Cardiac muscle cell (in vitro differentiated cells and primary cell): ENCODE measurements around the gene ACTR1B. TPM values are rescaled to one million over a fixed set of nuclear protein-coding genes. Genes with fewer than 3 reads are reported as not detected.

Experiments
- DNase-seq, 2 donors: peaks; one replicate each; pipeline versions ENCODE4 v3.0.0 to v3.0.0-alpha.2; 2010 to 2017; ENCODE audit warnings: low read depth in 1 of 2, low spot score in 1 of 2
- H3K27ac ChIP-seq: fragments of 200-600 bp; sonication (generic); 2 replicates; pipeline ENCODE4 v1.5.1; 2016
- H3K27me3 ChIP-seq: fragments of 200-600 bp; sonication (generic); 2 replicates; pipeline ENCODE4 v1.6.0; 2016; ENCODE audit warnings: control low read depth
- H3K36me3 ChIP-seq: fragments of 200-600 bp; sonication (generic); 2 replicates; pipeline ENCODE4 v1.5.1; 2016; ENCODE audit warnings: control low read depth
- H3K4me1 ChIP-seq: fragments of 200-600 bp; sonication (generic); 2 replicates; pipeline ENCODE4 v1.8.1; 2017; ENCODE audit warnings: low read depth, mild to moderate bottlenecking, mixed run types
- H3K4me3 ChIP-seq: fragments of 200-600 bp; sonication (generic); 2 replicates; pipeline ENCODE4 v1.5.1; 2016; ENCODE audit warnings: mild to moderate bottlenecking
- H3K9me3 ChIP-seq: fragments of 200-600 bp; sonication (generic); 2 replicates; pipeline ENCODE4 v1.5.1; 2017; ENCODE audit warnings: low read depth, mild to moderate bottlenecking, control low read depth
- polyA plus RNA-seq: library from polyadenylated mRNA; unstranded; fragments of >200 nt; fragmentation: Nextera tagmentation; extraction: Ambion mirVana; gene quantifications from 2 replicates; pipeline ENCODE4 v1.2.1, GENCODE V29; 2016
- total RNA-seq: library from RNA; depleted of rRNA; stranded (reverse); fragments of >200 nt; gene quantifications from 2 replicates; pipeline ENCODE4 v1.2.3, GENCODE V29; 2016
- TF ChIP-seq, protein P1 (sequence below): IDR thresholded peaks from 2 replicates; pipeline ENCODE4 v1.5.1; 2012; ENCODE audit warnings: low read depth, mild to moderate bottlenecking, low read length

ACTR1B gene
- total and polyA plus RNA-seq, 2 experiments from 2014 or later, result 22.9 to 109 TPM

DNA sequence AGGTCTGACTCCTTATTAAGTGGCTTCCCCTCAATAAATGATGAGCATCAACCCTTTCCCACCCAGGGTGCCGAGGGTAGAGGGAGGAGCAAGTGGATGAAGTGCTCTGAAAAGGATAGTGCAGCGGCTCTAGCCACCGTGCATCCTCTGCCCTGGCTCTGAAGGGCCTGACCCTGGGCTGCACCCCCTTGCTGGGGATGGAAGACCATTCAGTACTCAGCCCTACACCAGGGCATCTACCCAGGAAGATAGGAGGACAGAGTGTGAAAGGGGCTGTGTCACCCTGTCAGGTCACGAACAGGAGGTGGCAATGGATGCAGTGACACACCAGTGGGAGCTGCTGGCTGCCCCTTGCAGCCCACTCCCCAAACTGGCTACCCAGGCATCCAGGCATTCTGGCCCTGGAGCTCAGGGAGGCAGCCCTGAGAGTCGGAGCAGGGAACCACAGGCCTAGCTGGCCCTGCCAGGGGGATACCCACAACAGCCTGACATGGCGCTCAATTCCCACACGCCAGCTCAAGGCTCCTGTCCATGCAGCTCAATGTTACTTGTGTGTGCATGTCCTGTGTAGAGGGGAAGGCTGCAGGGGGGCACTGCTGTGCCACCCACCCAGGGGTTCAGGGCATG lies 7.6 kb downstream of the ACTR1B start:
- Histone ChIP-seq H3K4me1 (no peaks in the 10 kb centered on the region), H3K27me3 (no peaks in the 10 kb centered on the region), H3K9me3 (no peaks in the 10 kb centered on the region), H3K27ac (no peak overlapping the region), H3K36me3 (peaks cover 17% of the 10 kb centered on the region), H3K4me3 (no peak overlapping the region)
- TF ChIP-seq, protein P1, sequence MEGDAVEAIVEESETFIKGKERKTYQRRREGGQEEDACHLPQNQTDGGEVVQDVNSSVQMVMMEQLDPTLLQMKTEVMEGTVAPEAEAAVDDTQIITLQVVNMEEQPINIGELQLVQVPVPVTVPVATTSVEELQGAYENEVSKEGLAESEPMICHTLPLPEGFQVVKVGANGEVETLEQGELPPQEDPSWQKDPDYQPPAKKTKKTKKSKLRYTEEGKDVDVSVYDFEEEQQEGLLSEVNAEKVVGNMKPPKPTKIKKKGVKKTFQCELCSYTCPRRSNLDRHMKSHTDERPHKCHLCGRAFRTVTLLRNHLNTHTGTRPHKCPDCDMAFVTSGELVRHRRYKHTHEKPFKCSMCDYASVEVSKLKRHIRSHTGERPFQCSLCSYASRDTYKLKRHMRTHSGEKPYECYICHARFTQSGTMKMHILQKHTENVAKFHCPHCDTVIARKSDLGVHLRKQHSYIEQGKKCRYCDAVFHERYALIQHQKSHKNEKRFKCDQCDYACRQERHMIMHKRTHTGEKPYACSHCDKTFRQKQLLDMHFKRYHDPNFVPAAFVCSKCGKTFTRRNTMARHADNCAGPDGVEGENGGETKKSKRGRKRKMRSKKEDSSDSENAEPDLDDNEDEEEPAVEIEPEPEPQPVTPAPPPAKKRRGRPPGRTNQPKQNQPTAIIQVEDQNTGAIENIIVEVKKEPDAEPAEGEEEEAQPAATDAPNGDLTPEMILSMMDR, result no peak
- DNase-seq, result no peak

DNA sequence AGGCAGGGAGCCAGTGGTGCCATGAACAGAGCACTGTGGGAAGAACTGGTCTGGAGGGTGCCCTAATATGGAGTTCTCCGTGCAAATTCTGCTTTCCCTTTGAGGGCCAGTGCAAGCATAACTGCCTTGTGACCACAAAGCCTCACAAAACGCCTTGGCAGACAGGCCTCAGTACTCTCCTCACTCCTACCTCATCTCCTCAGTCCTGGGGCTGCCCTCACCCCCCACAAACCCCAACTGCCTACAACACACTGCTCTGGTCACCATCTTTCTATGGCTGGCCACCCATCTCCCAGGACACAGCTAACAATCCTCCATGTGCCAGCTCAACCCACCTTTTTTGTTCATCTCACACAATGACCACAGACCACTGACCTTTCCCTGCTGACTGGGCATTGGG lies 9.1 kb downstream of the ACTR1B start:
- H3K4me3 ChIP-seq, result no peak overlapping the region
- no peaks in the 10 kb centered on the region for H3K4me1 ChIP-seq
- TF ChIP-seq, protein P1, result no peak
- H3K9me3 ChIP-seq, result no peaks in the 10 kb centered on the region
- no peaks in the 10 kb centered on the region for H3K27me3 ChIP-seq
- H3K27ac ChIP-seq, result no peak overlapping the region
- H3K36me3 ChIP-seq, result peaks cover 17% of the 10 kb centered on the region
- no peak for DNase-seq

DNA sequence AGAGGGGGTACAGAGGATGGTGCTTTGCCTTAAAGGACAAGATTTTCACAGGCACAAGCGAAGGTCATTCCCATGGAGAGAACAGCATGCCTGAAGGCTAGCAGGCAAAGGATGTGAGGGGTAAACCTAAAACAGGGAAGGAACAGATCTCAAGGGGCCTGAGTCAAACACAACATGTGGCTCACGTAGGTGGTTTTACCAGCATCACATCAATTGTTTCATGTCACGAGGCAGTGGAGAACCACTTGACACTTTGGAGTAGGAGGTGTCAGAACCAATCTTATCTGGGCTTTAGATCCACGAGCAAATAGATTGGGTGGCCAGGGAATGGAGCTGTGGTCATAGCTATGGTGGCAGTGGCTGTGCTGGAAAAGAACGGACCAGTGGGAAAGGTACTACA lies 9.5 kb downstream of the ACTR1B start:
- no peaks in the 10 kb centered on the region for H3K4me1 ChIP-seq
- H3K27me3 ChIP-seq, result no peaks in the 10 kb centered on the region
- TF ChIP-seq, protein P1, result no peak
- H3K27ac ChIP-seq, result no peak overlapping the region
- DNase-seq, result no peak
- no peaks in the 10 kb centered on the region for H3K9me3 ChIP-seq
- no peak overlapping the region for H3K4me3 ChIP-seq
- H3K36me3 ChIP-seq, result peaks cover 17% of the 10 kb centered on the region

DNA sequence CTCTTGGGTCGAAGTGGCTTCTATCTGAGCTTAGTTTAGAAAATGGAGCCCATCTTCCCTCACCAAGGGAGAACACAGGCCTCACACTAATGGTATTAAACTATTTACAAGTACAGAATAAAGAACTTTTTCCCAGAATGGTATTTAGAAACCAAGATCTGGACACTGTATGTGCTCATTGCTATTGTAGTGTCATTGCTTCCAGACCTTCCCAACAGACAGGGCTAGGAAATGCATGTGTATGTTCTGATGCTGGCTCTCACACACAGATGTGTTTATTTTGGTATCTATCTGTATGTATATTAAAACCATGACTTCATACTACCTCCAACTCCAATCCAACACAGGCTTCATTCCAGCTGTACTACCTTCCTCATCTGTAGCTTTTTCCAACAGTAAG lies 10.0 kb downstream of the ACTR1B start:
- no peaks in the 10 kb centered on the region for H3K9me3 ChIP-seq
- no peaks in the 10 kb centered on the region for H3K27me3 ChIP-seq
- no peak overlapping the region for H3K4me3 ChIP-seq
- DNase-seq, result no peak
- TF ChIP-seq, protein P1, result no peak
- peaks cover 19% of the 10 kb centered on the region for H3K36me3 ChIP-seq
- no peaks in the 10 kb centered on the region for H3K4me1 ChIP-seq
- no peak overlapping the region for H3K27ac ChIP-seq

DNA sequence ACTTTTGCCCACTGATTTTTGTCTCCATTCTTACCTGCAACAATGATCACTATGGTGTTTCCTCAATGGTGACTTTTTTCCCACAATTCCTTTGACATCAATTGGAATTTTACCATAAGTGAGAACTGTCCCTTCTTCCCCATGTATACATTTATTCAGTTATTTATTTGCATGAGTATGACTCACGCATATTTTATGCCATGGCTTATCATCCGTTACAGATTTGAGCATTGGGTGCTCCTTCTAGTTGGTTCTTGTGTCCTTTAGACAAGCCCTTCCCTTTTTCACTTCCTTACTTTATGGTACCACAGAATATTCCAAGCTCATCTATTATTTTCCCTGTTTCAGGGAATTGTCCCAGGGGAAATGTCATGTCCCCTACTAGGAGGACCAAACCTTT lies 10.4 kb downstream of the ACTR1B start:
- Histone ChIP-seq H3K36me3 (peaks cover 19% of the 10 kb centered on the region), H3K27me3 (no peaks in the 10 kb centered on the region), H3K4me1 (no peaks in the 10 kb centered on the region), H3K27ac (no peak overlapping the region), H3K4me3 (no peak overlapping the region), H3K9me3 (no peaks in the 10 kb centered on the region)
- TF ChIP-seq, protein P1, result no peak
- no peak for DNase-seq
